ENCODE results near the gene ATP1A1. TPM values are rescaled to one million over a fixed set of nuclear protein-coding genes. Genes with fewer than 3 reads are reported as not detected.

Gene ATP1A1
- total and polyA plus RNA-seq, 12 donors = 73.6 to 624 (median 203) TPM

- 30 to 53% methylated on average over 4 of the region's 4 CpGs for WGBS, 2 donors
- Histone ChIP-seq H3K27me3 (no peaks in the 10 kb centered on the region), H3K9me3 (no peaks in the 10 kb centered on the region), H3K4me1 (peaks cover 21 to 70% (median 59%) of the 10 kb centered on the region in 9 donors), H3K36me3 (peaks cover 0 to 43% (median 28%) of the 10 kb centered on the region in 9 donors), H3K27ac (peak overlapping the region in 6 of 10 donors; percentile 76 to 98 (median 97)), H3K4me3 (no peak overlapping the region)
- no peak for TF ChIP-seq CTCF (IDR thresholded peaks at IDR 0.05)
- no peak for ATAC-seq
- no peak for DNase-seq
- intact Hi-C loops (cut with DNase I) = loop anchor here in 3 of 10 donors (1.0 to 10.0 kb wide), 4 partner anchors 21 to 228 kb away; no protein-coding TSS in a partner anchor
Measured at GRCh38 chr1:116382857-116383483, 9.9 kb downstream of the ATP1A1 start.

GRCh38 chr1:116386042-116386441 lies 13.0 kb downstream of the ATP1A1 start:
- 55 to 62% methylated on average over 4 of the region's 4 CpGs for WGBS, 2 donors
- no peak overlapping the region for H3K4me3 ChIP-seq
- intact Hi-C loops (cut with DNase I) = loop anchor here in 1 of 10 donors (10.0 kb wide), 1 partner anchor 231 kb away; no protein-coding TSS in a partner anchor
- peaks cover 0 to 74% (median 57%) of the 10 kb centered on the region in 9 donors for H3K36me3 ChIP-seq
- TF ChIP-seq CTCF (IDR thresholded peaks at IDR 0.05) = no peak
- H3K9me3 ChIP-seq = no peaks in the 10 kb centered on the region
- peak overlapping the region in 3 of 10 donors; percentile 0 to 17 (median 7) for H3K27ac ChIP-seq
- ATAC-seq (peak in 1 of 8 donors; percentile 38), DNase-seq (no peak)
- no peaks in the 10 kb centered on the region for H3K27me3 ChIP-seq
- peaks cover 4 to 59% (median 42%) of the 10 kb centered on the region in 9 donors for H3K4me1 ChIP-seq

- no peaks in the 10 kb centered on the region for H3K27me3 ChIP-seq
- TF ChIP-seq CTCF (IDR thresholded peaks at IDR 0.05) = no peak
- H3K27ac ChIP-seq = no peak overlapping the region
- H3K36me3 ChIP-seq = peaks cover 0 to 89% (median 70%) of the 10 kb centered on the region in 9 donors
- ATAC-seq (no peak), DNase-seq (no peak)
- peaks cover 4 to 44% (median 28%) of the 10 kb centered on the region in 9 donors for H3K4me1 ChIP-seq
- intact Hi-C loops (cut with DNase I) = loop anchor here in 1 of 10 donors (10.0 kb wide), 1 partner anchor 233 kb away; no protein-coding TSS in a partner anchor
- no peak overlapping the region for H3K4me3 ChIP-seq
- no peaks in the 10 kb centered on the region for H3K9me3 ChIP-seq
- 92 to 93% methylated on average over 6 of the region's 6 CpGs for WGBS, 2 donors
Measured at GRCh38 chr1:116387551-116387950, 14.5 kb downstream of the ATP1A1 start.

GRCh38 chr1:116388122-116388521 lies 15.1 kb downstream of the ATP1A1 start:
- H3K36me3 ChIP-seq = peaks cover 0 to 94% (median 75%) of the 10 kb centered on the region in 9 donors

More at GRCh38 chr1:116388122-116388521, 15.1 kb downstream of the ATP1A1 start:
- WGBS, 2 donors = 89 to 93% methylated on average over 3 of the region's 3 CpGs
- ATAC-seq = no peak
- Histone ChIP-seq H3K9me3 (no peaks in the 10 kb centered on the region), H3K4me3 (no peak overlapping the region), H3K27me3 (no peaks in the 10 kb centered on the region), H3K27ac (no peak overlapping the region), H3K4me1 (peaks cover 0 to 38% (median 22%) of the 10 kb centered on the region in 9 donors)
- intact Hi-C loops (cut with DNase I) = loop anchor here in 1 of 10 donors (10.0 kb wide), 1 partner anchor 233 kb away; no protein-coding TSS in a partner anchor
- no peak for DNase-seq
- TF ChIP-seq CTCF (IDR thresholded peaks at IDR 0.05) = no peak
